ENCODE measurements around the gene TRAF7. TPM values are rescaled to one million over a fixed set of nuclear protein-coding genes. Genes with fewer than 3 reads are reported as not detected.

TRAF7 gene
- total RNA-seq, 1 experiment from 2014 or later, result 160 TPM

DNA sequence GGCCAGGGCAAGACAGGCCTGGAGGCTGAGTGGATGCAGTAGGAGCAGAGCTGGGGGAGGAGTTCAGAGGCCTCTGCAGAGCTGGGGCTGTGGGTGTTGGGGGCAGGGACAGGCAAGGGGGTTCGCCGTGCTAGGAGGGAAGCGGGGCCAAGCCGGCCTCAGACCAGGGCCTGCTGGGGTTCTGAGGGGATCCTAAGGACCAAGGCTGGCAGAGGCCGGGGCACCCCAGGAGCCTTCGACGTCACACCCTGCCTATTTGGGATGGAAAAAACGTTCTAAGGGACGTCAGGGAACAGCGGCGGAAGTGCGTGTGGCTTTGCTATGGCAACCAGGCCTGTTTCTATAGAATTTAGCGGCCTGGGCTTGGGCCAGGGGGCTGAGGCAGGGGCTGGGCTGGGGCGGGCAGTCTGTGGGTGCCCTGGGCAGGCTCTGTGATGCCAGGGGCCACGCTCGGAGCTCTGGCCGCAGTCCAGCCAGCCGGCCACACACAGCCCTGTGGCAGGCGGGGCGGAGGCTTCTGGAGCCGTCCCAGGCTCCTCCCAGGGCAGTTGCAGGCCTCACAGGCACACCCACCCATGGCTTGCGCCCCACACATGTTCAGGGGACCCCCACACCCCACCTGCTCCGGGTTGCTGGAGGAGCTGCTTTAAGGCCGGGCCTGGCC, 3.7 kb downstream of the TRAF7 start:
- TF ChIP-seq CEBPB (IDR thresholded peaks at IDR 0.05; ENCODE audit: low read depth) (no peak), SRF (IDR thresholded peaks at IDR 0.05; ENCODE audit: low read depth) (no peak), EZH2phosphoT487 (IDR thresholded peaks at IDR 0.05; ENCODE audit: borderline replicate concordance) (no peak)
- intact Hi-C loops (cut with micrococcal nuclease), result loop anchor here (5.0 kb wide), 1 partner anchor 863 kb away; the partner anchor contains the start of genes HCFC1R1, THOC6 and TNFRSF12A
- Histone ChIP-seq H3K27ac (ENCODE audit: low read depth, low read length) (peak overlapping the region; percentile 80; the same call in 1 of the 2 replicates), H3K4me1 (ENCODE audit: control insufficient read depth in 1 of 2, insufficient read depth in 2 of 2, low read length in 2 of 2) (peaks cover 51 to 72% of the 10 kb centered on the region in 2 experiments), H3K4me2 (ENCODE audit: low read length) (no peak overlapping the region; the same call in 1 of the 2 replicates), H3K9ac (ENCODE audit: low read length) (peak overlapping the region; percentile 98; the same call in 1 of the 2 replicates), H3K4me3 (replicated peaks in 1 of 2; ENCODE audit: low read depth in 1 of 2, low read length in 2 of 2) (no peak overlapping the region), H3K36me3 (ENCODE audit: control insufficient read depth in 1 of 2, insufficient read depth in 2 of 2, low read length in 2 of 2) (peaks cover 0 to 14% of the 10 kb centered on the region in 2 experiments; a peak in 1 of 4 replicates), H3K9me2 (ENCODE audit: insufficient read depth) (no peaks in the 10 kb centered on the region), H3K79me2 (ENCODE audit: insufficient read depth, low read length) (peaks cover 92% of the 10 kb centered on the region), H4K20me1 (ENCODE audit: insufficient read depth) (no peaks in the 10 kb centered on the region), H3K27me3 (ENCODE audit: insufficient read depth, low read length) (no peaks in the 10 kb centered on the region), H2AFZ (ENCODE audit: low read depth, low read length, poor library complexity, severe bottlenecking) (no peak overlapping the region), H3K9me3 (ENCODE audit: control insufficient read depth in 1 of 2, insufficient read depth in 1 of 2, low read depth in 1 of 2, low read length in 2 of 2) (no peaks in the 10 kb centered on the region)
- ChIA-PET RAD21 (ENCODE audit: low non-redundant PET in 1 of 2, low total read pairs in 2 of 2, uncharacterized antibody in 2 of 2, unreplicated experiment in 2 of 2) (no interaction called here), POLR2A (no interaction called here), CTCF (no interaction called here)
- no TSS peak for BruUV-seq (replicated peaks)
- ATAC-seq (no peak), DNase-seq (ENCODE audit: low read depth, low spot score) (no peak)

DNA sequence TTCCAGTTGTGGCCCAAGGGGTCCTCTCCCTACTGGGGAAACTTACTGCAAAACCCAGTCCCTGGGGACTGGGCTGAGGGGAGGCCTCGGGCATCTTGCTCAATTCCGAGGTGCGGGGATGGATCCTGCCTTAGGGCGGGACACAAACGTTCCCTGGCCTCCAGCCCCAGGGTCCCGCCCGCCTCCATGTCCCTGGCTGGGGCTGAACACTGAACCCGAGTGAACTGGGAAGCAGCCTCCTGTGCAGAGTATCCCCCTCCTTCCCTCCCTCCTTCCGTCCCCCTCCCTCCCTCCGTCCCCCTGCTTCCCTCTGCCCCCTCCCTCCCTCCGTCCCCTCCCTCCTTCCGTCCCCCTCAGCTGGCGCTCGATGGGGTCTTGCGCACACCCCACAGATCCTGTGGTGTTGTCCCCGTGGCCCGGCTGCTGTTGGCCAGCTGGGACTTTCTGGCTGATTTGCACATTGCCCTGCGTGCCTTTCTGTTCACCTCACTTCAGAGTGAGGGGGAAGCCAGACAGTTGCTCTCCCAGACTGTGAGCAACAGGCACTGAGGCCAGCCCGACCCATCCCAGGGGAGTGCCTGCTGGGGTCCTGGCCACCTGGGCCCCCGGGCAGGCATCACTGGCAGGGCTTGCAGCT, 5.5 kb downstream of the TRAF7 start:
- Histone ChIP-seq H3K79me2 (ENCODE audit: insufficient read depth, low read length) (peaks cover 95% of the 10 kb centered on the region), H3K9me3 (ENCODE audit: control insufficient read depth in 1 of 2, insufficient read depth in 1 of 2, low read depth in 1 of 2, low read length in 2 of 2) (no peaks in the 10 kb centered on the region), H3K27ac (ENCODE audit: low read depth, low read length) (peak overlapping the region; percentile 90), H3K9me2 (ENCODE audit: insufficient read depth) (no peaks in the 10 kb centered on the region), H3K36me3 (ENCODE audit: control insufficient read depth in 1 of 2, insufficient read depth in 2 of 2, low read length in 2 of 2) (peaks cover 1 to 13% of the 10 kb centered on the region in 2 experiments; a peak in 3 of 4 replicates), H3K4me3 (replicated peaks in 1 of 2; ENCODE audit: low read depth in 1 of 2, low read length in 2 of 2) (no peak overlapping the region), H3K4me2 (ENCODE audit: low read length) (peak overlapping the region; percentile 84), H3K4me1 (ENCODE audit: control insufficient read depth in 1 of 2, insufficient read depth in 2 of 2, low read length in 2 of 2) (peaks cover 51 to 72% of the 10 kb centered on the region in 2 experiments), H3K27me3 (ENCODE audit: insufficient read depth, low read length) (no peaks in the 10 kb centered on the region), H3K9ac (ENCODE audit: low read length) (peak overlapping the region; percentile 67), H2AFZ (ENCODE audit: low read depth, low read length, poor library complexity, severe bottlenecking) (no peak overlapping the region), H4K20me1 (ENCODE audit: insufficient read depth) (no peaks in the 10 kb centered on the region)
- ChIA-PET CTCF (no interaction called here), POLR2A (no interaction called here), RAD21 (ENCODE audit: low non-redundant PET in 1 of 2, low total read pairs in 2 of 2, uncharacterized antibody in 2 of 2, unreplicated experiment in 2 of 2) (no interaction called here)
- no peak for TF ChIP-seq ELF1 (IDR thresholded peaks at IDR 0.05; ENCODE audit: borderline replicate concordance, low read depth)
- TF ChIP-seq ZBTB33 (IDR thresholded peaks at IDR 0.05; ENCODE audit: extremely low read depth, insufficient replicate concordance, low read length), result no peak
- TF ChIP-seq MAX (IDR thresholded peaks at IDR 0.05), result no peak
- no TSS peak for BruUV-seq (replicated peaks)
- DNase-seq (ENCODE audit: low read depth, low spot score) (no peak), ATAC-seq (no peak)
- intact Hi-C loops (cut with micrococcal nuclease), result no loop called here
